K562 (cell line): ENCODE measurements around the gene TLNRD1. TPM values are rescaled to one million over a fixed set of nuclear protein-coding genes. Genes with fewer than 3 reads are reported as not detected.

ENCODE experiments used
- ATAC-seq: fragments of 200-7000 bp; cut with Tn5 transposase; 3 replicates; pipeline ENCODE4 v1.9.1; 2020; ENCODE audit warnings: moderate library complexity
- BruUV-seq: library from RNA; stranded (reverse); fragments of 400-500 nt; replicated peaks from 2 replicates; lab custom pipeline; 2021; lab: Mats Ljungman, UMichigan
- CTCF ChIA-PET: fragments of 300-600 bp; formaldehyde crosslinking; extraction: SDS; loops from one replicate; lab custom pipeline; 2021; ENCODE audit warnings: low intra/inter-chr PET ratio; lab: Yijun Ruan, JAX
- POLR2A ChIA-PET: fragments of 300-600, 350-650 bp; sonication (Branson Sonifier 250); formaldehyde crosslinking; extraction: SDS; loops from one replicate; lab custom pipeline; 2021; ENCODE audit warnings: antibody characterized with exemption, inconsistent platforms; lab: Yijun Ruan, JAX
- DNase-seq, 4 experiments: peaks; one replicate each; pipeline versions ENCODE4 v3.0.0 to v3.0.0-alpha.2; 2011 to 2018; ENCODE audit warnings: low spot score in 3 of 4, mixed read lengths in 3 of 4; ENCODE audit errors: extremely low read depth in 1 of 4
- FAIRE-seq: peaks from 2 replicates; lab custom pipeline; 2011; peaks lifted over from hg19 to GRCh38; lab: Jason Lieb, UNC
- H2AFZ ChIP-seq: 2 replicates; pipeline ENCODE4 v1.6.0; 2011; ENCODE audit warnings: low read depth, low read length, control low read depth, inconsistent platforms
- H3K27ac ChIP-seq: fragments of 200-600 bp; 3 replicates; pipeline ENCODE4 v1.8.0; 2011; ENCODE audit warnings: low read depth, mild to moderate bottlenecking, control low read depth, inconsistent platforms, low read length, moderate library complexity, mixed read lengths; ENCODE audit errors: extremely low read depth
- H3K27me3 ChIP-seq, 2 experiments: fragments of 300-600 bp in 1 of 2; 2 replicates in 1 of 2; 3 replicates in 1 of 2; pipeline versions ENCODE4 v1.6.0 to v1.8.0; 2011; ENCODE audit warnings: inconsistent platforms in 2 of 2, low read length in 2 of 2, mild to moderate bottlenecking in 1 of 2, mixed read lengths in 1 of 2, moderate library complexity in 1 of 2; ENCODE audit not compliant: control insufficient read depth in 2 of 2, insufficient read depth in 2 of 2
- H3K36me3 ChIP-seq: fragments of 300-600 bp; 3 replicates; pipeline ENCODE4 v1.8.0; 2011; ENCODE audit warnings: mild to moderate bottlenecking, low read length, inconsistent platforms; ENCODE audit not compliant: control insufficient read depth, insufficient read depth
- H3K4me1 ChIP-seq, 2 experiments: fragments of 200-600 bp in 1 of 2; replicated peaks in 1 of 2; 2 replicates in 1 of 2; 3 replicates in 1 of 2; pipeline versions ENCODE4 v1.5.1 to v1.8.0; 2011; ENCODE audit warnings: inconsistent platforms in 2 of 2, low read length in 2 of 2, mild to moderate bottlenecking in 1 of 2, mixed read lengths in 1 of 2, moderate library complexity in 1 of 2; ENCODE audit not compliant: control insufficient read depth in 2 of 2, insufficient read depth in 2 of 2
- H3K4me2 ChIP-seq: 2 replicates; pipeline ENCODE4 v1.6.1; 2011; ENCODE audit warnings: low read length, control low read depth, inconsistent platforms, mixed read lengths; ENCODE audit not compliant: insufficient read depth
- H3K4me3 ChIP-seq: fragments of 200-600 bp; sonication (generic), shearing (Covaris generic); 2 replicates; pipeline ENCODE4 v1.5.1; 2016; ENCODE audit warnings: control low read depth, inconsistent platforms
- H3K79me2 ChIP-seq: fragments of 200-600 bp; 3 replicates; pipeline ENCODE4 v1.8.0; 2011; ENCODE audit warnings: low read length, inconsistent platforms; ENCODE audit not compliant: control insufficient read depth, insufficient read depth
- H3K9ac ChIP-seq, 2 experiments: 2 replicates each; pipeline versions ENCODE4 v1.6.0 to v1.6.1; 2011; ENCODE audit warnings: low read depth in 2 of 2, low read length in 2 of 2, control low read depth in 1 of 2, inconsistent platforms in 1 of 2, mild to moderate bottlenecking in 1 of 2, mixed read lengths in 1 of 2; ENCODE audit not compliant: insufficient read depth in 1 of 2
- H3K9me1 ChIP-seq: one replicate; pipeline ENCODE4 v1.6.0; 2011; ENCODE audit warnings: inconsistent platforms, mild to moderate bottlenecking, low read length, moderate library complexity; ENCODE audit not compliant: control insufficient read depth, insufficient read depth
- H3K9me3 ChIP-seq: replicated peaks from 2 replicates; pipeline ENCODE4 v1.5.1; 2011; ENCODE audit warnings: low read depth, low read length, inconsistent platforms; ENCODE audit not compliant: control insufficient read depth, insufficient read depth
- H4K20me1 ChIP-seq: replicated peaks from 2 replicates; pipeline ENCODE4 v1.6.1; 2011; ENCODE audit warnings: low read length, inconsistent platforms, mixed read lengths; ENCODE audit not compliant: control insufficient read depth, insufficient read depth
- CBX5 ChIP-seq: IDR thresholded peaks from 2 replicates; pipeline ENCODE4 v1.6.1; 2014; ENCODE audit warnings: low read depth, borderline replicate concordance
- HMG20A ChIP-seq: fragments of 450-650 bp; formaldehyde crosslinking; conservative IDR thresholded peaks from 2 replicates; pipeline ENCODE4 v1.4.0; 2020; ENCODE audit warnings: mild to moderate bottlenecking, mixed read lengths
- POU5F1 ChIP-seq: fragments of 150-350 bp; IDR thresholded peaks from 2 replicates; pipeline ENCODE4 v1.6.1; 2014; ENCODE audit warnings: borderline replicate concordance, low read length, low read depth, mild to moderate bottlenecking; ENCODE audit not compliant: partially characterized antibody
- RBBP5 ChIP-seq: fragments of 200-600 bp; sonication (generic); IDR thresholded peaks from 2 replicates; pipeline ENCODE4 v1.6.1; 2012; ENCODE audit warnings: borderline replicate concordance, mild to moderate bottlenecking, low read length, control low read depth, inconsistent platforms; ENCODE audit not compliant: insufficient read depth, poor library complexity, severe bottlenecking
- SMAD4 ChIP-seq: fragments of 250-450 bp; sonication (Bioruptor Pico); conservative IDR thresholded peaks from 2 replicates; pipeline ENCODE4 v1.8.0; 2021; ENCODE audit warnings: inconsistent platforms, mild to moderate bottlenecking, moderate library complexity
- TSC22D4 ChIP-seq: fragments of 450-650 bp; IDR thresholded peaks from 2 replicates; pipeline ENCODE4 v1.6.1; 2016; ENCODE audit warnings: missing genetic modification characterization, missing biosample characterization, control low read depth
- ZFP1 ChIP-seq: fragments of 450-650 bp; formaldehyde crosslinking; IDR thresholded peaks from 2 replicates; pipeline ENCODE4 v1.4.0; 2020; ENCODE audit warnings: mild to moderate bottlenecking, mixed read lengths
- ZNF444 ChIP-seq: fragments of 250-450 bp; sonication (Bioruptor Pico); IDR thresholded peaks from 2 replicates; pipeline ENCODE4 v1.4.0; 2020; ENCODE audit warnings: mild to moderate bottlenecking, moderate library complexity
- ZNF79 ChIP-seq: fragments of 250-450 bp; sonication (Bioruptor Pico); IDR thresholded peaks from 2 replicates; pipeline ENCODE4 v1.4.0; 2020; ENCODE audit warnings: low read depth, mild to moderate bottlenecking, moderate library complexity
- WGBS: fragments of 100-300 bp; shearing (Covaris generic); methylation state at CpG from one replicate; pipeline ENCODE4 v1.1.6; 2016; ENCODE audit warnings: low coverage, mixed read lengths; ENCODE audit not compliant: insufficient coverage; ENCODE audit errors: missing lambda C conversion rate; 5-methylcytosine and 5-hydroxymethylcytosine counted together
- in situ Hi-C: fragments of 300-500 bp; cut with MboI; formaldehyde crosslinking; loops from 4 replicates; pipeline ENCODE4 v1.15.0; 2018; ENCODE audit warnings: inconsistent platforms, mixed read lengths
- intact Hi-C: fragments of 100-400 bp; cut with micrococcal nuclease; formaldehyde crosslinking; loops from 2 replicates; pipeline ENCODE4 v1.14.2; 2022
- polyA plus RNA-seq, 8 experiments: library from polyadenylated mRNA; depleted of rRNA in 4 of 8; stranded (reverse) in 5 of 8; unstranded in 3 of 8; fragments of >200 nt; fragmentation: Nextera tagmentation in 2 of 8; fragmentation: Illumina TruSeq in 1 of 8; extraction: Ambion mirVana in 2 of 8; extraction: Trizol in 1 of 8; gene quantifications; 2 replicates each; pipeline versions ENCODE4 v1.2.1 to v1.2.3, GENCODE V29; 2011 to 2014; ENCODE audit warnings: inconsistent platforms in 1 of 8, missing spikeins in 1 of 8
- total RNA-seq, 7 experiments: library from RNA; depleted of rRNA in 6 of 7; stranded (reverse); fragments of >200 nt in 6 of 7; fragmentation: Illumina TruSeq in 2 of 7; extraction: Trizol in 2 of 7; gene quantifications; 2 replicates each; pipeline versions ENCODE4 v1.2.1 to v1.2.3, GENCODE V29; 2011 to 2021; ENCODE audit warnings: low replicate concordance in 1 of 7
- TF ChIP-seq, protein P1 (sequence below): fragments of 250-450 bp; sonication (Bioruptor Pico); IDR thresholded peaks from 2 replicates; pipeline ENCODE4 v1.5.0; 2021
- TF ChIP-seq, protein P2 (sequence below): fragments of 250-450 bp; sonication (Bioruptor Pico); IDR thresholded peaks from 2 replicates; pipeline ENCODE4 v1.5.0; 2020; ENCODE audit warnings: mild to moderate bottlenecking

The TLNRD1 gene
- total and polyA plus RNA-seq, 9 of the 15 experiments (the other 6 are each of a cell fraction or from before 2014, with no cell fraction given), result 1.1 to 33.1 (median 5.7) TPM

DNA sequence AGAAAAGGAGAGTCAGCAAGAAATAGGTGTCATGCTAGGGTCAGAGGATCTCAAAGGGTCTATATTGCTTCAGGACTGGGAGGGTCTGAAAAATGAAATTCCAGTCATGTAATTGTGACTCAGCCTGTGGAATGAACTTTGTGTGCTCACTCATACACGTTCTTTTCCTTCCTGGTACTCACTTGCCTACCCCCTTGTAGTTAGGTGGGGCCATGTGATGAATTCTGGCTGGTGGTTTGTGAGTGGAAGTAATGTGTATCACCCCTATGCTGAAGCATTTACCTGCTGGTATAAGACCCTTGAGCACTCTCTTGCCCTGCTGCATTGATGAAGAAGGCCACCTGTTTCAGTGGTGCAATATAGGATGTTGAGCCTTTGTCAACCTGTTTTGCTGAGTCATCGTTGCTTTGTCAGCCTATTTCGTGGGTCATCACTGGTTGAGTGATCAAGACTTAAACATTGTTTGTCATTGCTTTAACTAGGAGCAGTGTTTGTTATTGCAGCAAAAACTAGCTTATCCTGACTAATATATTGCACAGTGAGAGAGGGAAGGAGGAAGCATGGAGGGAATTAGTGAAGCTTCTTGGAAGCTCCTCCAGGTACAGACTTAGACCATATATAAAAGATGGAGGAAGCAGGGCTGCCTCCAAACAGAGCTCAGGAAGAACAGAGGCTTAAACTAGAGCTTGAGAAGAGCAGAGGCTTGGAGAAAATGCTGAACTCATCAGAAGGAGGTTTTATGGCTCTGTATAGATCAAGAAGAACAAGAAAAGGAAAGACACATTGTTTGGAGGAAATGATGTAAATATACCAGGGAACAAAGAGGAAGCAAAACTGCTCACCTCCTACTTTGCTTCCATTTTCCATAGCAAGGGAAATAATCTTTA, 28.9 kb downstream of the TLNRD1 start:
- H3K4me3 ChIP-seq, result no peak overlapping the region
- BruUV-seq, result no TSS peak
- peak; percentile 52 for FAIRE-seq
- no peak overlapping the region for H3K4me2 ChIP-seq
- no peak overlapping the region for H2AFZ ChIP-seq
- H4K20me1 ChIP-seq, result no peaks in the 10 kb centered on the region
- H3K9ac ChIP-seq, result no peak overlapping the region
- peak in 1 of 4 experiments; percentile 44 for DNase-seq
- no peak; the same call in 2 of the 3 replicates for ATAC-seq
- no peaks in the 10 kb centered on the region for H3K9me1 ChIP-seq
- no peaks in the 10 kb centered on the region for H3K79me2 ChIP-seq
- H3K4me1 ChIP-seq, result peaks cover 0 to 3% of the 10 kb centered on the region in 2 experiments; a peak in 1 of 5 replicates
- peaks cover 9% of the 10 kb centered on the region for H3K9me3 ChIP-seq
- WGBS, result 7% methylated on average over 3 of the region's 3 CpGs
- no peak overlapping the region for H3K27ac ChIP-seq
- no peaks in the 10 kb centered on the region for H3K36me3 ChIP-seq
- intact Hi-C loops (no loop called here), in situ Hi-C loops (no loop called here)
- ChIA-PET CTCF (no interaction called here), POLR2A (interaction anchor here (0.6 to 0.7 kb wide), 2 partner anchors 11 to 29 kb away, joined by 3 read pairs; no protein-coding TSS in a partner anchor)
- no peaks in the 10 kb centered on the region for H3K27me3 ChIP-seq
- TF ChIP-seq ZFP1 (no peak), POU5F1 (no peak), TSC22D4 (no peak), ZNF79 (CRISPR knock-in tag) (no peak), SMAD4 (CRISPR knock-in tag) (no peak), RBBP5 (no peak), HMG20A (CRISPR knock-in tag) (no peak), CBX5 (no peak), ZNF444 (CRISPR knock-in tag) (no peak)
- TF ChIP-seq, protein P1, sequence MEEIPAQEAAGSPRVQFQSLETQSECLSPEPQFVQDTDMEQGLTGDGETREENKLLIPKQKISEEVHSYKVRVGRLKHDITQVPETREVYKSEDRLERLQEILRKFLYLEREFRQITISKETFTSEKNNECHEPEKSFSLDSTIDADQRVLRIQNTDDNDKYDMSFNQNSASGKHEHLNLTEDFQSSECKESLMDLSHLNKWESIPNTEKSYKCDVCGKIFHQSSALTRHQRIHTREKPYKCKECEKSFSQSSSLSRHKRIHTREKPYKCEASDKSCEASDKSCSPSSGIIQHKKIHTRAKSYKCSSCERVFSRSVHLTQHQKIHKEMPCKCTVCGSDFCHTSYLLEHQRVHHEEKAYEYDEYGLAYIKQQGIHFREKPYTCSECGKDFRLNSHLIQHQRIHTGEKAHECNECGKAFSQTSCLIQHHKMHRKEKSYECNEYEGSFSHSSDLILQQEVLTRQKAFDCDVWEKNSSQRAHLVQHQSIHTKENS (CRISPR knock-in tag), result no peak
- TF ChIP-seq, protein P2, sequence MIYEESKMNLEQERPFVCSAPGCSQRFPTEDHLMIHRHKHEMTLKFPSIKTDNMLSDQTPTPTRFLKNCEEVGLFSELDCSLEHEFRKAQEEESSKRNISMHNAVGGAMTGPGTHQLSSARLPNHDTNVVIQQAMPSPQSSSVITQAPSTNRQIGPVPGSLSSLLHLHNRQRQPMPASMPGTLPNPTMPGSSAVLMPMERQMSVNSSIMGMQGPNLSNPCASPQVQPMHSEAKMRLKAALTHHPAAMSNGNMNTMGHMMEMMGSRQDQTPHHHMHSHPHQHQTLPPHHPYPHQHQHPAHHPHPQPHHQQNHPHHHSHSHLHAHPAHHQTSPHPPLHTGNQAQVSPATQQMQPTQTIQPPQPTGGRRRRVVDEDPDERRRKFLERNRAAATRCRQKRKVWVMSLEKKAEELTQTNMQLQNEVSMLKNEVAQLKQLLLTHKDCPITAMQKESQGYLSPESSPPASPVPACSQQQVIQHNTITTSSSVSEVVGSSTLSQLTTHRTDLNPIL, result no peak
